ENCODE measurements around the gene PSMB7.

The PSMB7 gene

DNA sequence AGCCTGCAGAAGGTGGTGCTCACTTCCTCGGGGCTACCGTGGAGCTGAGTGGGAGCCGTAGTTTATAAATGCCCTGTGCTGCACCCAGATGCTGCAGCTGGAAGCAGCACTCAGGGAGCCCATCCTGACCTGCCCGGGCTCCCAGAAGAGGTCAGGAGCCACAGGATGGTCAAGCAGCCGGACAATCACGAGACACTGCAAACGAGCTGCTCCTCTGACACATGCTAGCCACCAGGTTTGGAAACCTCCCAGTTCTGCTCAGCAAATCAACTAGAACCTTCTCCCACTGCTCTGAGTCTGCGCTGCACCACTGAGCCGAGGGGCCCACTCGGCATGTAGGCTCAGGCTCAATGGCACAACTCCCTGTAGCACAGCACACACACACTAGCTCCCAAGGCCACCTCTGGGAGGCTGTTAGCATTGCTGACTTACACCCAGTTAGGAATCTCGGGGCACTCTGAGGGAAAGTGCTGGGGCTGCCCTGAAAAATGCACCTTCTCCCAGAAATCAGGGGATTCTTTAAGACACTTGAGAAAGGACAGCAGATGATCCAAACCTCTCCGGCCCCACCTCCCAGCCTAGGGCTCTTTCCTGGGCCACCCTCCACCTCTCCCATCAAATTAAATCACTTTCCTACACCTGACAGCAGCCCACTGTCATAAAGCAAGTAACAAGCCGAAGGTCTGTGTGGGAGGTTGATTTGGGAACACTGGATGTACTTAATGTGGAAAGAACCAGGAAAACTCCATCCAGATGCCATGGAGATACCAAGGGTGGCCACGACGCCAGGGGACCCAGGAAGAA, 59.1 kb downstream of the PSMB7 start:
- no peak for DNase-seq

DNA sequence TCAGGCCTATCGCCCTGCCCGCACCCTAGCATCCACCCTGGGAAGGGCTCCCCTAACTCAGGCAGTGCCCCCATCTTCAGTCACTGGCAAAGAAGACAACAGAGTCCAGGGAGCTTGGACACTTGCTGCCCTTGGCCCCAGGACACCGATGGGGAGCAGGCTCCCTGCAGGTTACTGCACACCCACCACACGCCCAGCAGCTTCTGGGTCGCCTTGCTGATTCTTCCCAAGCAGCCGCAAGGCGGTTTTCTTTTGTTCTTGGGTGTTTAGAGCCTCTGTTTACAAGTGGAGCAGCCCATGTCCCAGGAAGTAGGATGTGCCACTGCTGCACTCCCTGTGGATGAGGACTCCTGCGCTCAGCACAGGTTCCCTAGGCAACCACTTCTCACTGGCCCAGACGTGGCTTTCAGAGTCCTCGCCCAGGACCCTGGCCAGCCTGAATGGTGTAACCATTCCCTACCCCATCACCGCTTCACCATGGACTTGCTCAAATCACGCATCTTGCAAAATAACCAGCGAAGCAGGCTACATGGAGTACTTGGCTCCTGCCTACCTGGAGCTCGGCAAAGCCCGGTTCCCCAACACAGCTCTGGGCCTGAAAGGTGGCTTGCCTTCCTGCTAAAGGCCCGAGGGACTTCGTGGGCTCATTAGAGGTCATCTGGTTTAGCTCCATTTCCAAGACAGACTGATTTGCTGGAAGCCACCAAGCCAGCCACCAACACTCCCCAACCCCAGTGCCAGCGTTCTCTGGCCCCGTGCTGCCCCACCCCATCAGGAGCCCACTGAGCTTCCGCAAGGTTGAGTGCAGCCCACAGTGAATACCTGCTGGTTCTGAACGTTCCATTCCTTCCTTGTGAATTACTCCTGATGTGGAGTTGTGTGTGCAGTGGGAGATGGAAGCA, 60.0 kb downstream of the PSMB7 start:
- DNase-seq: no peak

DNA sequence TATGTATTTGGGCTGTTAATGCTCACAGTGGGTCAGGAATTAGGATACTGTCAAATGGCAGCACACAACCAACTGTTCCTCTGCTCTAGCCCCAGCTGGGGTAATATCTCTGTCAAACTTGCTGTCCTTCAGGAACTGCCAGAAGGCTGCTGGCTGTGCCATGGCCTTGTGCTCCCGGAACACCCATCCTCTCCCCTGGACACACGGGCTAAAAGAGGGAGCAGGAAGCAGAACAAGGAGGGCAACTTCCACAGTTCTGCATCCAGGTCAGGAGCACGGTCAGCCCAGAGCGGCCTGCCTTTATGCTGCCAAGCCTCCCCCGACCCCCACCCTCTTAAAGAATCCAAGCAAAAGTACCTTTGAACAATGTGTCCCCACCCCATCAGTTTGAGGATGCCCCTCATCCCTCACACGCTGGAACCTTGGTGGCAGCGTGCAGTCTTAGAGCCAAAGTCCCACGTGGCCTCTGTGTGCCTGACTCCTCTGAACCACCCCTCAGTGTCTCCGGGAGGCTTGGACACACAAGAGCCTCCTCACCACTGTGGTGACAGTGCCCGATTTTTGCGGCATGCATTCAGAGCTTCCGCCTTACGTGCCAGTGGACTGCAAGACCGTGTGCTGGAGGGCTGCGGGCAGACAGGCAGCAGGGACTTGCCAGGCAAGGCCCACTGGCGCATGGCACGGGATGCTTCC, 60.8 kb downstream of the PSMB7 start:
- no peak for DNase-seq

DNA sequence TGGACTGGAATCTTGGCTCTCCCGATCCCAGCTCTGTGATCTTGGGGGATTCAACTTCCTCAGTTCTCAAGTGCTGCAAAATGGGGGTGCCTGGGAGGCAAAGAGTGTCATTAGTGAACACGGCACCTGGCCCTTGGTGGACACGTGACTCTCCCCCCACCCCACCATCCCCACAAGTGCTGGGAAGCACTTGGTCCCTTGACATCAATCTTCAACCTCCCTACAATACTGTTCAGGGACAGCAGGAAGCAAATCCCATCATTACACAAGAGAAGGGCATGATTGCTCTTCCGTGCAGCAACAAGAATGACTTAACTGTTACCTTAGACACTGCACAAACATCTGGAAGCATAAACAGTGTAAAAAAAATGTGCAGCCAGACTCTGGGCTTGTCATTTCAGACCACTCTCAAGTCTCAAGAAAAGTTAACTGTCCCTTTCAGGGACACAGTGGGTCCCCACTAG, 61.4 kb downstream of the PSMB7 start:
- DNase-seq: no peak

DNA sequence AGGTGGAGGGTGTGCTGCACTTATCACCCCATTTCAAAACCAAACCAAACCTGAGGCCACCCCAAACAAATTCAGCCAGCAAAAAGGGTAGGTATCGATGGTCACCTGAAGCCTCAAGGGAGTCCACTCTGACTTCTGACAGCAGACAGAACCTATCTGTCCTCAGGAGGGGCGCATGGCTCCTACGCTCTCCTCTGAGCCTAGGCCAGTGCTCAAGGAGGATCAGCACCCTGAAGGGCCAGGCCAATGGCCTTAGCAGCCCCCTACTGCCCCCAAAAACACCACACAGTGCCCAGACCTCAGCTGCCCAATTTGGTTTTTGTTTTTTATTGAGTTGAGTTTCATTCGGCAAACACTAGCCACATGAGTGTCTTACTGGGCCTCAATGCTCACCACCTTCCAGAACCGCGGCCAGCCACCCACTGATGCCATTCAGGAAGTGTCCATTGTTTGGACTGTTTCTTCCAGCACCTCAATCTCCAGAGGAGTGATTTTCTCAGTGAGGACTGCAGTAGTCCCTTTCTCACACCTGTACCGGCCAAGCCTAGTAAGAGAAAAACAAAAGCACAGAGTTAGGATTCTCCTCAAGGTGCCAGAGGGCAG, 62.0 kb downstream of the PSMB7 start:
- DNase-seq: no peak

DNA sequence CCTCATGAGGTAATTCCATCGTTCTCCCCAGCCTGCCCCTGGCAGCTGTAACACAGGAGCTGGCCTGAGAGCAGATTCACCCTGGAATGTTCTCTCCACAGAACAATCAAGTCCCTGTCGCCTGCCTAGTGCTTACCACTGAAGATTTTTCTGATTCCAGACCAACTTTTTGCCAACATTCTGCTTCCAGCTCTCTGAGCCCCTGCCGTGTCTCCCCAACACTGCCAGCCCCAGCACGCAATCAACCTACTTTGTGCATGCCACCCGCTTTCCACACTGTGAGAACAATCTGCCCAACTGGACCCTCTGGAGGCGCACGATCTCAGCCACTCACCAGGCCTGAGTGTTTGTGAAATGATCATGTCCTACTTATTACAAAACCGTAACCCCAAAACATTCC, 62.6 kb downstream of the PSMB7 start:
- DNase-seq: no peak

DNA sequence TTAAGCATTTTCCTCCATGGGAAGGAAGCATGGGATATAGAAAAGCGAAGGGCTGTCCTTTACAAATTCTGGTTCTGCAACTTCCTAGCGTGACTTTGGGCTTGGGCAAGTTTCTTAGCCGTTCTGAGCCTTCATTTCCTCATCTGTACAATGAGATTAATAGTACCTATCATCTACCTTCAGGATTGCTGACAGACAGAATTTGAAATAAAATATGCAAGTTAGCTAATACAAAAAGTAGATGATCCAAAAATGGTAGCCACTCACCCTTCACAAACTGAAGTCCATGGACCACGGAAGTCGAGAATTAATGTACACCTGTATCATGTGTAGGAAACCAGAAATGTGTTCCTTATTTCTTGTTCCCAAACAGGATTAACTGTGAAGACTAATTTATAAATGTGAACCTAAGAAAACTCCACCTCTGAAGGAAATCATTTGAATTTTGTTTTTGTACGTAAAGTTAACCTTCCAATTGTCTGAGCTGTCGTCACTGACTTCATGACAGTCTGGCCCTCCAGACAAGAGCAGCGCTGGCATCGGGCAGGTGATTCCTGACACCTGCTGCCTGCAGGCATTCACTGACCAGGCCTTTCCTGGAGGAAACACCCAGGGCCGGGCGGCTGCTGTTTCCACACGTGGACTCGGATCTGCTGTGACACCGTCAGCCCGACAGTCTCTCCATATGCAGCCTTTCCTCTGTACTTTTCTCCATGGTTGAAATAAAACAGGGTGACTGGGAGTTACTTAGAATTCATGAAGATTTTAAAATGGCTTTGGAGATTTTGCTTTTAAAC, 63.4 kb downstream of the PSMB7 start:
- no peak for DNase-seq

DNA sequence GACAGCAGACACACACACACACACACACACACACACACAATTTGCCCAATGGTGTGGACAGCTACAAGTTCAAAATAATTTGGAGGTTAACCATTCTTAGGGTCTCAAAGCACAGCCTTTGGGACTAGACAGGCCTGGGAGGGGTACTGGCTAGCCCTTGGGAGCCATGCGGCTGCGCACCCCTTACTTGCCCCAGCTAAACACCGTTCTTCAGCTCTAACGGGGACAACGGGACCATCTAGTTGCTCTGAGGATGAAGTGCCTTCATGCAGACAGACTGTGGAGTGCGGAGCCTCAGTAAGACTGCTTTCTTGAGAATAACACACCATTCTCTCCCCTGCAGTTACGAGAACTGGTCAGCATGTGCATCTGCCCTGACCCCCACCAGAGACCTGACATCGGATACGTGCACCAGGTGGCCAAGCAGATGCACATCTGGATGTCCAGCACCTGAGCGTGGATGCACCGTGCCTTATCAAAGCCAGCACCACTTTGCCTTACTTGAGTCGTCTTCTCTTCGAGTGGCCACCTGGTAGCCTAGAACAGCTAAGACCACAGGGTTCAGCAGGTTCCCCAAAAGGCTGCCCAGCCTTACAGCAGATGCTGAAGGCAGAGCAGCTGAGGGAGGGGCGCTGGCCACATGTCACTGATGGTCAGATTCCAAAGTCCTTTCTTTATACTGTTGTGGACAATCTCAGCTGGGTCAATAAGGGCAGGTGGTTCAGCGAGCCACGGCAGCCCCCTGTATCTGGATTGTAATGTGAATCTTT, 64.6 kb downstream of the PSMB7 start:
- DNase-seq: no peak

DNA sequence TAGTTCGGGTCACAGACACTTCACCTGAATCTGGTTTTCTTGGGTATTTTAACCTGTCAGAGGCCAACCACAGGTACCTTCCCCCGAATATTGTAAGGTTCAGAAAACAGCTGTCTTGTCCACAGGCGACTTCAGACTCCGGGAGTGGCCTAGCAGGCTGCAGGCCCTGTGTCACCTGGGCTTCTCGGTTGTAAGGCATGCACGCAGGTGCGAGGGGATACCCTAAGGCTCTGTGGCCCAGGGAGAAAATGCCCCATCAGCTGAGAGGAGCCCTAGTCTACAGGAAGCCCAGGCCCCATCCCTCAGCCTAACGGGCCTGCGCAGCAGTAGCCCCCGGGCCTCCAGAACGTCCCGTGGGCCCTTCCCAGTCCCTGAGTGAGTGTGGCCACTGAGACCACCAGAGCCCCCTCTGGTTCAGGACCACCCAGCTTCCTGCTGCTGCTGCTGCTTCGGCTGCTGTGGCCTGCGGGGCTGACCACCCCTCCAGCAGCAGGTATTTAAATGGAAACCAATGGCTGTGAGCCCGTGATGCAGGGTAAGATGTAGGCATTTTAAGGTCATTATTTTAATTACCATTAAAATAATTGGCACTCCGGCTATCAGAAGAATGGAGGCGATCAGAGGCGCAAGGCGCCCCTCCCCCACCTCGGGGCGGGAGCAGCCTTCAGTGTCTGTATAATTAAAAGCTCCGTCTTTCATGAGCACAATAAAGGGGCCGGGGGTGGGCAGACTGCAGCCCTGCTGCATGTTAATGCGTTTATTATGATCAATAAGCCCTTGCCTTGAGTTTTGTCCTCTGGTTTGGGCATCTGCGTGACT, 65.4 kb downstream of the PSMB7 start:
- DNase-seq: no peak

DNA sequence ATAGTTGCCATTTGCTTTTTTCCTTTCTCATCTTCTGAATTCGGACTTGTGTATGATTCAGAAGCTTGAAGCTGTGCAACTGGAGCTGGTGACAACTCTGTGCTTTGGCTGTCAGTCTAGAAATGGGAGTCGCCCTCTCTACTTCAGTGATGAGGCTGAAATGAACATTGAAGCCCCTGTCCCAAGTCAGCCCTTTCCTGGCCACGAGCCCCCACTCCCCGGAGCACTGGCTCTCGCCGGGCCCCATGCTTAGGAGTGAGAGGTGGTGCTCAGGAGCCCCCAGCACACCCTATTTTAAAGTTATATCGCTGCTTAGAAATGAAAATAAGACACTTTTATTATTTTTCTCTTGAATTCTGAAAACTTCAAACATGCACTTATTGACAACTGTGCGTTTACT, 66.0 kb downstream of the PSMB7 start:
- DNase-seq: no peak

DNA sequence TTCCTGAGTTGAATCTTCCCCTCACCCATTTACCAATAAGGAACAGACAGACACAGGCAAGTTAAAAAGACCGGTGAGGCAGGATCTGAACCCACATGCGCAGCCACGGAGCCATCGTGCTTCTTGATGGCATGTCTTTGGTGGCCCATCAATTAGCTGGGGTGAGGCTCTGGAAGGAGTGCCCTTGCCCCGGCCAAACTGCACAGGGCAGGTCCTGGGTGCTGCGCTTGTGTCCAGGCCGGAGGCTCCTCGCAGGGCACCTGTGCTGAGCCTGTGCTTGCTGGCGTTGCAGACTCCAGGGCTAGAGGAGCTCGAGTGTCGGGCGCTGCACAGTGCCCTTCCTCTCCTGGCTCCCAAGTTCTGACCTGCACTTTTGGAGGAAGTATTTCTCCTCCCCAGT, 66.4 kb downstream of the PSMB7 start:
- no peak for DNase-seq

DNA sequence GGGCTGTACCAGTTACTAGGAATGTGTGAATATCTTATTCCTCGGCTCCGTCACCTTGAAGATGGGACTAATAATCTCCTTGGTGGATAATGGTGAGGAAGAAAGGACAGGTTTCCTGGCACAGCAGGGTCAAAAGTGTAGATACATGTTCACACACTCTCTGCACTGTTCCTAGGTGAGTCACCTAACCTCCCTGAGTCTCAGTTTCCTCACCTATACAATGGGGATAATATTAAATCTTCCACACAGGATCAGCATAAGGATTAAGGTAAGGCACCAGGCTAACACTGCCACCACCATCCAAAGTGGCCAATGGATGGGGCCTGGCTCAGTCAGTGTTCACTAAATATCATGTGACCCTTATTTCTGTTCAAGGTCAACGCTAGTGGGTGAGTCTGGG, 66.9 kb downstream of the PSMB7 start:
- DNase-seq: no peak

DNA sequence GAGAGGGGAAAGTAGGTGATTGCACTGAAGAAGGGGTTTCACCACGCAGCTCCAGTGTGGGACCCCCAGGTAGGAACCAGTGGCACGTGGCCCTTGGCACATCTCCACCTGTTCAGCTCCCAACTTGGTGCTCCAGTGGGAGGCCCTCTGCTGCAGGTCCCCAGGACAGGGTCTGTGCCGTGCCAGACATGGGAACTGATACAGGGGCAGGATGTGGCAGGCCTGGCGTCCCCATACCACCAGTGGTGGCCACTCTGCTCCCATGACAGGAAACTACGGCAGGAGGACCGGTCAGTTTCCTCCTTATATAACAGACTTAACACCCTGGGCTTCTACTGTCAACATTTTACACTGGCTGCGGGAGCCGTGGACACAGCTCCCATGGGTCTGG, 67.3 kb downstream of the PSMB7 start:
- no peak for DNase-seq

DNA sequence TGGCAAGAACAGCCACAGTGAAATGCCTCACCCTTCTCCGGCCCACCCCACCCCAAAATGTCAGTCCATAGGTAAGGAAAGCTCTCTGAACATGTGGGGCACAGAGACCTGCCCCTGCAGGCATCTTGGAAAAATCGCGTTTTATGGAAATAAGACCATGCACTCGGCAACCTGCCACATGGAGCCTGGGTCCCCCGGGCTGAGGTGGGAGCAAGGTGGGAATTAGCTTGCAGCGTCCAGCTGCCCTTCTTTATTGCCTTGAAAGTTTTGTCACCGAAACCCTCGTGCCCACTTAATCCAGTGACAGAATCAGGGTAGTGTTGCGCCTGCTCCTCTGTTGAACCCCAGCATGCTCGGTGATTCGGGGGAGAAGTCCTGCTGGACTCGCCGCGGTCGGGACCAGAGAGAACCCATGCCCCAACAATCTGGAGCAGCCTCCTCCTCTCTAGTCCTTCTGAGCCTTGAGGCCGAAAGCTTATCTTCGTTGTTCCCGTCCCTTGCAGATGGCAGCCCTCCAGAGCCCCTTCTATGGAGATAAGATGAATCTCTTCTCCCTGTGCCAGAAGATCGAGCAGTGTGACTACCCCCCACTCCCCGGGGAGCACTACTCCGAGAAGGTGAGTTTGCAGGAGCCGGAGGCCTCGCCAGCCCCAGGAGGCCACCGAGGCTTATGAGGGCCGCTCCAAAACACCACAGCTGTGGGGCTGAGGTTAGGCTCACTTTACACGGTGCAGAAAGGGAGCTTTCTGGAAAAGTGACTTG, 67.9 kb downstream of the PSMB7 start:
- no peak for DNase-seq

DNA sequence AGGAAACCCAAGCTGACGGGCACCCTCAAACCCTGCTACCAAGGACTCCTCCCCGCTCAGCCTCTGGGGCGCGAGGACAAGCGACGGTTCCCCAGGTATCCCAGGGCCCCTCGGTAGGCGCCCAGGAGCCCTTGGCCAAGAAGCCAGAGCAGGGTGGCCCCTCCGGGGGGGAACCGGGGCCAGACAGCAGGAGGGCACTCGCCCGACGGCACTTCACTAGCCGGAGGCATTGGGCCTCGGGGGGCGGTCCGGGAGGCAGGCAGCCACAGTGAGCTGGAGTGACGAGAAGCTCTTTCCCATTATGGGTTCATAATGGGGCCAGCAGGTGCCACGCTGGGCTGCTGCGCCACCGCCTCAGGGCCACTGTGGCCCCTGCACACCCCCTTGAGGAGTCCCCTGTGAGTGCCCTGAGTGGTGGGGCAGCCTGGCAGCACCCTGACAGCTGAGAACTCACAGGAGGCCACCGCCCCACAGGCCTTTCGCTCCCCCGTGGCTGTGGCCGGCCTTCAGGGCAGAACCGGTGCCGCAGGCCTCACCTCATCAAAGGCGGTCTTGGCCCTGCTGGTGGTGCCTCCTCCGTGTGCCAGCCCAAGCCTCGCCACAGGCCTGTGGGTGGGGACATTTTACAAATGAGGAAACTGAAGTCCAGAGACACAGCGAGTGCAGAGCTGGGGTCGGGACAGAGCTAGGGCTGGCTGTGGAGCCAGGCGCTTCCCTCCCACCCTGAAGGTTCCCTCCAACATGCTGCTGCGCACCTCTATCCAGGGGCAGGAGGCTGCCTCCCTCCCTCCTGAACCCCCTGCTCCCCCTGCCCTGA, 68.7 kb downstream of the PSMB7 start:
- DNase-seq: no peak

DNA sequence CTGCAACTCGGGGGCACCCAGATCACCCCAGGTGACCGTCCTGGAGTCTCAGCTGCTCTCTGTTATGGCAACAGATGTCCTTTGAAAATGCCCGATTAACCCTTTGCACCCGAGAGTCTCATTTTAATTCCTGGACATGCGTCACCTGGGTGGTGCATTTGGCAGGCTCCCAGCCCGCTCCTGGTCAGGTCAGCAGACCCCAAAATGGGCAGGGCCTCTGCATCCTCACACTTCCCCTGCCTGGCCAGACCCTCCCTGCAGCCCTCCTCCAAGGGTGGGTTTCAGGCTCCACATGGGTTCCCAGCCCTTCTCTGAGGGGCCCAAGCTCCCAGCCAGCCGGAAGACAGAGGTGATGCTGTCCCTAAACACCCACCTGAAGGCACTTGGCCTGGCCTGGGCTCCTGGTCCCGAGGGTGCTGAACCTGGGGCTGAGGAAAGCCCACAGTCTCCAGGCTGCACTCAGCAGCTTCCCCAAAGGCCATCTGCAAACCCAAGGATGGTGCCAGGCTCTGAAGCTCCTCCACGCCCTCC, 69.4 kb downstream of the PSMB7 start:
- DNase-seq: no peak

DNA sequence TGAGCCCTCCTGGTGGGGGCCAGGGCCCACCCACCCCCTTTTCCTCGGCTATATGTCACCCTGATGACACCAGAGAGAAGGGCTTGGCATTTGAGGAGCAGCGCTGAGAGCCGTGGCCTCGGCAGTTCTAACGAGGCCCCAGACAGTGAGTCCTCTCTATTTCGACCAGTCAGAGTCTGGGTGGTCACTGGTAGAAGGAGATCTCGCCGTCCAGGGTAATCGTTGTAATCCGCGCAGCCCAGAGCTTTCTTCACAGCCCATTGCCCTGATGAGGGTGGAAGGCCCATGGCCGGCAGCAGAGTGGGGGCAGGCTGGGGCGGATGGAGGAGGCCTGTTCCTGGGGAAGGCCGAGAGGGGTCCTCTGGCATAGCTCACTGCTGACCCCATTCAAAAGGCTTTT, 70.2 kb downstream of the PSMB7 start:
- DNase-seq: no peak

DNA sequence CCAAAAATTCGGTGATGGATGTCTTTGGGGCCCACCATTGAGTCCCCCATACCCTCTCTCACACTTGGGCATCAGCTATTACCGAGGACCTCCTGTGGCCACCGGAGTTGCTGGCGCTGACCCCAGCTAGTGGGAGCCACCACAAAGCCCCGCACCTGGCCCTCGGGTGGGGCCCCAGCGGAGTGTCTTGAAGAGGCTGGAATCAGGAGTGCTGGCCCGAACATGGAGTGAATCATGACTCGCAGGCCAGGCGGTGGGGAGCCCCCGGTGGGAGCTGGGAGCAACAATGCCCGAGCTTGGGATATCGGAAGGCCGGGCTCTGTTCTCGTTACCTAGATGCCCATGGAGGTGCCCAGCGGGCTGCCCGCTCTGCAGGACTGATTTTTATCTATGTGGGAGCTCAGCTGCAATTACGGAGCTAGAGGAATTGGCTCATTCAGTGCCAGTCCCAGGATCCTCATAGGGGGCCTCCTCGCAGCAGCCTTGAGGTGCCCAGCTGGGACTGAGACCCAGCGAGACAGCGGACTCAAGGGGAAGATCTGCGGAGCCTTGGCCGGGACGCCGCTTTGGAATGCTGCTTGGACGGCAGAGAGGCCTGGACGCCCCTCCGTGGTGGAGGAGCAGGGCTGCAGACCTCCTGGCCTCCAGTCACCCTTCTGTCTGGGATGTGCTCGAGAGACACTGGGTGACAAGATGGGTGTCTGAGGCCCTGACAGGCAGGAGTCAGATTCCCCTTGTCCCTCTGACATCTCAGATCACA, 70.8 kb downstream of the PSMB7 start:
- DNase-seq: no peak
